ENCODE results near the gene PLXNB2.

The PLXNB2 gene

GRCh38 chr22:50225200-50225969, 82.1 kb downstream of the PLXNB2 start:
- no peak for FAIRE-seq
